ENCODE measurements around the gene PPAN.

The PPAN gene

GRCh38 chr19:10070730-10071446 is 35.3 kb upstream of the PPAN start:
- H3K4me3 ChIP-seq (ENCODE audit: low read length): no peak overlapping the region
- H3K4me2 ChIP-seq (ENCODE audit: low read length): no peak overlapping the region
- H3K4me1 ChIP-seq (ENCODE audit: low read length): peaks cover 2% of the 10 kb centered on the region; the same call in 1 of the 2 replicates
- TF ChIP-seq CTCF (IDR thresholded peaks at IDR 0.05; ENCODE audit: low read depth, low read length) (no peak), EZH2phosphoT487 (IDR thresholded peaks at IDR 0.05; ENCODE audit: low read depth) (no peak)
- peaks cover 13% of the 10 kb centered on the region for H3K27me3 ChIP-seq (ENCODE audit: low read depth, low read length)
- H3K36me3 ChIP-seq (replicated peaks; ENCODE audit: low read depth, low read length): no peaks in the 10 kb centered on the region
- H4K20me1 ChIP-seq (ENCODE audit: insufficient read depth, low read length): no peaks in the 10 kb centered on the region
- no peaks in the 10 kb centered on the region for H3K79me2 ChIP-seq (ENCODE audit: low read length)
- no peak overlapping the region for H3K27ac ChIP-seq (ENCODE audit: low read length)
- no peak overlapping the region for H2AFZ ChIP-seq (ENCODE audit: low read depth, low read length)
- H3K9me3 ChIP-seq (ENCODE audit: insufficient read depth, low read length): no peaks in the 10 kb centered on the region
- no peak overlapping the region for H3K9ac ChIP-seq (ENCODE audit: low read length)

DNA sequence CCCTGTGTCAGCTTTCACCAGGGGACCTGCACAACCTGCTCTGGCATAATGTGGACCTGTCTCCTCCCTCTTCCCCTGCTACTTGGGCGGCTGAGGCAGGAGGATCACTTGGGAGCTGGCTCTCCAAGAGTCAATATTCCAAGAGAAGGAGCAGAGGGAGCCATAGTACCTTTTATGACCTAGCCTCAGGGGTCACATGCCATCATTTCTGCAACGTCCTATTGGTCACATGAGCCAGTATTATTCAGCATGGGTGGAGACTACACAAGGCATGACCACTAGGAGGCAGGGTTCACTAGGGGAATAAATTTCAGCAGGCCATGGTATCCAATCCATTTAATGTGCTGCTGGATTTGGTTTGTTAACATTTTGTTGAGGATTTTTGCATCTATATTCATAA is 32.0 kb upstream of the PPAN start:
- Histone ChIP-seq H3K9ac (ENCODE audit: low read length) (peak overlapping the region; percentile 35; the same call in 1 of the 2 replicates), H2AFZ (ENCODE audit: low read depth, low read length) (peak overlapping the region; percentile 98), H3K4me3 (ENCODE audit: low read length) (0 out of 2 replicates have a peak overlapping the region, but pooled peaks have one; percentile 20), H3K27ac (ENCODE audit: low read length) (no peak overlapping the region), H3K36me3 (replicated peaks; ENCODE audit: low read depth, low read length) (no peaks in the 10 kb centered on the region), H3K4me1 (ENCODE audit: low read length) (peaks cover 2% of the 10 kb centered on the region; the same call in 1 of the 2 replicates), H3K9me3 (ENCODE audit: insufficient read depth, low read length) (no peaks in the 10 kb centered on the region), H3K27me3 (ENCODE audit: low read depth, low read length) (peaks cover 10% of the 10 kb centered on the region; the same call in 1 of the 2 replicates), H3K79me2 (ENCODE audit: low read length) (no peaks in the 10 kb centered on the region), H4K20me1 (ENCODE audit: insufficient read depth, low read length) (no peaks in the 10 kb centered on the region), H3K4me2 (ENCODE audit: low read length) (peak overlapping the region; percentile 47)
- TF ChIP-seq CTCF (IDR thresholded peaks at IDR 0.05; ENCODE audit: low read depth, low read length) (peak; percentile 97), EZH2phosphoT487 (IDR thresholded peaks at IDR 0.05; ENCODE audit: low read depth) (no peak)

- no peak overlapping the region for H3K27ac ChIP-seq (ENCODE audit: low read length)
- H3K27me3 ChIP-seq (ENCODE audit: low read depth, low read length): peaks cover 10% of the 10 kb centered on the region; the same call in 1 of the 2 replicates
- no peaks in the 10 kb centered on the region for H3K36me3 ChIP-seq (replicated peaks; ENCODE audit: low read depth, low read length)
- H2AFZ ChIP-seq (ENCODE audit: low read depth, low read length): no peak overlapping the region
- H3K9me3 ChIP-seq (ENCODE audit: insufficient read depth, low read length): no peaks in the 10 kb centered on the region
- H3K4me2 ChIP-seq (ENCODE audit: low read length): no peak overlapping the region
- no peak overlapping the region for H3K9ac ChIP-seq (ENCODE audit: low read length)
- TF ChIP-seq EZH2phosphoT487 (IDR thresholded peaks at IDR 0.05; ENCODE audit: low read depth) (no peak), CTCF (IDR thresholded peaks at IDR 0.05; ENCODE audit: low read depth, low read length) (no peak)
- no peak overlapping the region for H3K4me3 ChIP-seq (ENCODE audit: low read length)
- H4K20me1 ChIP-seq (ENCODE audit: insufficient read depth, low read length): no peaks in the 10 kb centered on the region
- peaks cover 2% of the 10 kb centered on the region; the same call in 1 of the 2 replicates for H3K4me1 ChIP-seq (ENCODE audit: low read length)
- no peaks in the 10 kb centered on the region for H3K79me2 ChIP-seq (ENCODE audit: low read length)
These were observed 29.6 kb upstream of the PPAN start for GRCh38 chr19:10076535-10076934.

DNA sequence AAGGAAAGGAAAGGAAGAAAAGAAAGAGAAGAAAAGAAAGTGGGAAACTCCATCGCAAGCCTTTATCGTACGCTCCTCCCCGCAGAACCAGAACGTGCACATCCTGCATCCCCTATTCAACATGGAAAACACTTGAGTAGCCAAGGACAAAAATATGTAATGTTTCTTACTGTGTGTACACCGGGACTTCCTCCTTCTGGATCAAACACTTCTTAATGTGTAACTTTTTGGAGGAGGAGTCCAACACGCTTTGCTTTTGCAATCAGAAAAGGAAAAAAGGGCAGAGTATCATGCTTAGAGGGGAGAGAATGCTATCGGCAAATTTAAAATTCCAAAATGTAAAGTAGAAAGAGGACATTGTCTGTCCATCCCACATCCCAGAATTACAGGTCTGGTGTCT is 27.8 kb upstream of the PPAN start:
- peaks cover 2% of the 10 kb centered on the region; the same call in 1 of the 2 replicates for H3K4me1 ChIP-seq (ENCODE audit: low read length)
- no peaks in the 10 kb centered on the region for H4K20me1 ChIP-seq (ENCODE audit: insufficient read depth, low read length)
- H3K9me3 ChIP-seq (ENCODE audit: insufficient read depth, low read length): no peaks in the 10 kb centered on the region
- TF ChIP-seq CTCF (IDR thresholded peaks at IDR 0.05; ENCODE audit: low read depth, low read length): no peak
- no peak for TF ChIP-seq EZH2phosphoT487 (IDR thresholded peaks at IDR 0.05; ENCODE audit: low read depth)
- H3K79me2 ChIP-seq (ENCODE audit: low read length): no peaks in the 10 kb centered on the region
- H3K9ac ChIP-seq (ENCODE audit: low read length): no peak overlapping the region
- H3K36me3 ChIP-seq (replicated peaks; ENCODE audit: low read depth, low read length): no peaks in the 10 kb centered on the region
- peaks cover 10% of the 10 kb centered on the region; the same call in 1 of the 2 replicates for H3K27me3 ChIP-seq (ENCODE audit: low read depth, low read length)
- no peak overlapping the region for H3K4me3 ChIP-seq (ENCODE audit: low read length)
- no peak overlapping the region for H2AFZ ChIP-seq (ENCODE audit: low read depth, low read length)
- no peak overlapping the region for H3K27ac ChIP-seq (ENCODE audit: low read length)
- H3K4me2 ChIP-seq (ENCODE audit: low read length): no peak overlapping the region

Data from OCI-LY3 (cell line).